AG10803 (cell line): ENCODE data around the gene ZNF609.

Experiments
- DNase-seq: peaks from one replicate; pipeline ENCODE4 v3.0.0; 2010; ENCODE audit warnings: low read depth
- H3K4me3 ChIP-seq: 2 replicates; pipeline ENCODE4 v1.5.1; 2011; ENCODE audit warnings: mild to moderate bottlenecking, low read length, control low read depth
- TF ChIP-seq, protein P1 (sequence below): conservative IDR thresholded peaks from 2 replicates; pipeline ENCODE4 v1.5.1; 2011; ENCODE audit warnings: mild to moderate bottlenecking, low read length, control low read depth, inconsistent platforms

The ZNF609 gene

DNA sequence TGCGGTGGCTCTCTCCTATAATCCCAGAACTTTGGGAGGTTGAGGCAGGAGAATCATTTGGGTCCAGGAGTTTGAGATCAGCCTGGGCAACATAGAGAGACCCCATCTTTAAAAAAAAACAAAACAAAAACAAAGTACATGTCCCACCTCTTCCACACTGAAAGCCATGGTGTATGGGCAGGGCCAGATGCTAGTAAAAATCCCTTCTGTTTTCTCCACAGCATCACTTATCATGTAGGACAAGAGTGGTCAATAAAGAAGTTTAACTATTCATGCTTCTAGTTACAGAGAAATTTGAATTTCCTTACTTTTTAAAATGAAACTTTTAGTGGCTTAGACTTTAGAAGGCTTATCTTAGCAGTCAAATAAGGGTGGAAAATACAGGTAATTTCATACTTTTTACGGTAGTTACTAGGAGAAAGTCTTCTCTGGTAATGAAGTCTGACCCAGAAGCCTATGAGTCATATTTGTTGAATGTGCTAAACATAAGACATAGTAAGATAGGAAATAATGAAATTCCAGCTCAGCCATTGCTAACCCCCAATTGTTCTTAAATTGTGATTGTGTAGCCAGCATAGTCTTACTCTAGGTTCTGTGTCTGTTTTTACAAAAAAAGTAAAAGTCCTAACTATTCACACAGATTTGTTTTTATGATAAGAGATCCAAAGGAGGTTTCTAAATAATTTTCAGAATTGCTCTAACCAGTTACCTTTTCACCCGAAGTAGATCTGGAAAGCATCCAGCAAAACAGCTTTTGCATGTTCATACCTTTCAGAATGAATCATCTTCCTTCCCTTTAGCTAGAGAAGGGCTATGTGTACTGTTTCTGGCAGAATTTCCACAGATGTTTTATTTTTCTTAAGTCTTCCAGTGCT lies 16.4 kb upstream of the ZNF609 start:
- H3K4me3 ChIP-seq: no peak overlapping the region
- TF ChIP-seq, protein P1, sequence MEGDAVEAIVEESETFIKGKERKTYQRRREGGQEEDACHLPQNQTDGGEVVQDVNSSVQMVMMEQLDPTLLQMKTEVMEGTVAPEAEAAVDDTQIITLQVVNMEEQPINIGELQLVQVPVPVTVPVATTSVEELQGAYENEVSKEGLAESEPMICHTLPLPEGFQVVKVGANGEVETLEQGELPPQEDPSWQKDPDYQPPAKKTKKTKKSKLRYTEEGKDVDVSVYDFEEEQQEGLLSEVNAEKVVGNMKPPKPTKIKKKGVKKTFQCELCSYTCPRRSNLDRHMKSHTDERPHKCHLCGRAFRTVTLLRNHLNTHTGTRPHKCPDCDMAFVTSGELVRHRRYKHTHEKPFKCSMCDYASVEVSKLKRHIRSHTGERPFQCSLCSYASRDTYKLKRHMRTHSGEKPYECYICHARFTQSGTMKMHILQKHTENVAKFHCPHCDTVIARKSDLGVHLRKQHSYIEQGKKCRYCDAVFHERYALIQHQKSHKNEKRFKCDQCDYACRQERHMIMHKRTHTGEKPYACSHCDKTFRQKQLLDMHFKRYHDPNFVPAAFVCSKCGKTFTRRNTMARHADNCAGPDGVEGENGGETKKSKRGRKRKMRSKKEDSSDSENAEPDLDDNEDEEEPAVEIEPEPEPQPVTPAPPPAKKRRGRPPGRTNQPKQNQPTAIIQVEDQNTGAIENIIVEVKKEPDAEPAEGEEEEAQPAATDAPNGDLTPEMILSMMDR: no peak
- DNase-seq: peak; percentile 75

DNA sequence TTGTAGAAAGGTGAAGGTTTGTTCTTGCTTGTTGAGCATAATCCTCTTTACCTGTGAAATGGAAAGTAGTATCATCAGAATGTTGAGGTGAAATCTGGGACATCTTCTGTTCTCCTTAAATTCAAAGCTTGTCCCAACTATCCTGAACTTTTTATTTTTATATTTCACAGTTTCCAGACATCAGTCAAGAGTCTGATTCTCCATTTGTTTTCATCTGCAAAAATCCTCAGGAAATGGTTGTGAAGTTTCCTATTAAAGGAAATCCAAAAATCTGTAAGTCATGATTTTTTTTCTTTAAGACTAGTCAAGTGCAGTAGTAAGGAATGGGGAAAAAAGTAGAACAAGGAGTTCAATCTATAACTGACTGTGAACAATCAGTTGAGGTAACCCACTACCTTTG lies 15.5 kb upstream of the ZNF609 start:
- TF ChIP-seq, protein P1: no peak
- H3K4me3 ChIP-seq: no peak overlapping the region

DNA sequence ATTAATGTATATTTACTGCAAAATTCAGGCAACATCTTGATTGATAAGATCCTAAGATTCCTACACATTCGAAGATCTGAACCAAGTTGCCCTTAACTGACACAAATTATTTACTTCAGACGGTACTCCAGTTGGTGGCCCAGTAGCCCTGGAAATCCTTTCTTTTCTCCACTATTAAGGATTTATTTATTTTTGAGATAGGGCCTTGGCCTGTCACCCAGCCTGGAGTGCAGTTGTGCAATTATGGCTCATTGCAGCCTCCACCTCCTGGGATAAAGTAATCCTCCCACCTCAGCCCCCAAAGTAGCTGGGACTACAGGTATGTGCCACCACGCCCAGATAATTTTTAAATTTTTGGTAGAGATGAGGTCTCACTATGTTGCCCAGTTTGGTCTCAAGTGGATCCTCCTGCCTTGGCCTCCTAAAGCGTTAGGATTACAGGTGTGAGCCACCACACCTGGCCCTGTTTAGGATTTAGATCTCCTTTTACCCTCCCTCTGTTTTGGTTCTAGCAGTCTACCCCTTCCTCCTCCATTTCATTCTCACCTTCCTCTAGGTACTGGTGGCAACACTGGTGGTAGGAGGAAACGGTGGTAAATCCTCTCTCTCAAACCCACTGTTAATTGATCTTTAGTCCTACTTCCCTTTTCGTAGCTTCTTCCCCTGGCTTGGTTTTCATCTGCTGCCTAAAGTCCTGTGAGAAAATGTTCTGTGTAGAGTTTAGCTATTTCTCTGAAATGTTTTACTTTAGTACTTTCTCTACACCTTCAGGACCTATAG lies 12.7 kb upstream of the ZNF609 start:
- DNase-seq: no peak
- no peak overlapping the region for H3K4me3 ChIP-seq
- TF ChIP-seq, protein P1: no peak

More for the DNA sequence above, 15.5 kb upstream of the ZNF609 start:
- DNase-seq: no peak

DNA sequence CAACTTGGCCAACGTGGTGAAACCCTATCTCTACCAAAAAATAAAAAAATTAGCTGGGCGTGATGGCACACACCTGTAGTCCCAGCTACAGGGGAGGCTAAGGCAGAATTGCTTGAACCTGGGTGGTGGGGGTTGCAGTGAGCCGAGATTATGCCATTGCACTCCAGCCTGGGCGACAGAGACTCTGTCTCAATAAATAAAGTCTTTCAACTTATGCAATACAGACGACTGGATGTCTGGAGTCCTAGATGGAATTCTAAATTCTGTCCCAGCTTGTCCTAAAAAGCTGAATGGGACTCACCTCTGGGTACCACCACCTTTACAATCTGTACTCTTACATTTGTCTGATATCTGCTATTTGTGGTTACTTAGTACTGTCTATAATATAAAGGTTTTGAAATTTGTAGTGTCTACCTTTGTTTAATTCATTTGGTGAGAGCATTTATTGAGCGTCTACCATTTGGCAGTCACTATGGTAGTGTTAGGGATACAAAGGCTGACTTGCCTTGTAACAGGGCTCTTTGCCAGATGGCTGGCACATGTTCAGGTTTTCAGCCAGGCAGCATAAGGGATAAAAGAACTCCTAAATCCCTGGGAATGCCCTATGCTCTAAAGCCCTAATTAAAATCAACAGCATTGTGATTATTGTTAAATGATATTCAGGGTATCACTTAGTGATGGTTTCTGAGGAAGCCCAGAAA lies 7.2 kb upstream of the ZNF609 start:
- H3K4me3 ChIP-seq: no peak overlapping the region
- peak; percentile 43 for DNase-seq
- TF ChIP-seq, protein P1: no peak

DNA sequence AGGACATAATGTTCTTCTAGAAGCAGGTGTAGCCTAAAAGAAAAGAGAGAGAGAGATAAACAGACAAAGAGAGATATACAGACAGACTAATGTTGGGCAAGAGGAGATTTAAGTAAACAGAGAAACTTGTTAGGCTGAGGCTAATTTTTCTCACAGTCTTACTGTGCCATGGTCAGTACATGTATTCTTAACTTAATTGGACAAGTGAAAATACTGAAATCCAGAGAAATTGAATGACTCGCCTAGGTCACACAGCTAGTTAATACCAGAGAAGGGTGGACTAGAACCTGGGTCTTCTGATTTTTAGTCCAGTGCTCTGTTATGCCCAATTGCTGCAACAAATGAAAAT lies 6.7 kb upstream of the ZNF609 start:
- TF ChIP-seq, protein P1: no peak
- no peak overlapping the region for H3K4me3 ChIP-seq
- no peak for DNase-seq

DNA sequence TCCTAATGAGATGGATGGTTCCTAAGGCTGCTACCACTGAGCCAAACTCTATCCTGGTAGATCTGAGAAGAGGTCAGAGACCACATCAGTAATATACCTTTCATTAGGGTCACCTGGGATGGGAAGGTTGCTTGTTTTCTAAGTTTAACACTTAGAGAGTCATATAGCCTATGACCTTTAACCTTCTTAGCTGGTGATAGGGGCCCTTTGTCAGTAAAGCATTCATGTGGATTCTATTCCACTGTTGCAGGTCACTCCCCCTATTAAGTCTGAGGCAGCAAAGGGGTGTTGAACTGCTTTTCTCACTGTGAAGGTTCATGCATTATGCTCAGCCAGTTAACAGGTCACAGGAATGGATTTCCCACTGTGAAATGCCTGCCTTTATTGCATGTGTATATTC lies 6.1 kb upstream of the ZNF609 start:
- TF ChIP-seq, protein P1: no peak
- no peak overlapping the region for H3K4me3 ChIP-seq
- no peak for DNase-seq
